Astrocyte (in vitro differentiated cells and primary cell): ENCODE results near the gene SRL.

Experiments used
- CTCF ChIP-seq: IDR thresholded peaks from 2 replicates; pipeline ENCODE4 v1.5.1; 2011; ENCODE audit warnings: low read depth, mild to moderate bottlenecking, inconsistent platforms, low read length, moderate library complexity; ENCODE audit not compliant: insufficient read depth
- EZH2 ChIP-seq: IDR thresholded peaks from 2 replicates; pipeline ENCODE4 v1.6.1; 2012; ENCODE audit warnings: mild to moderate bottlenecking, low read length, inconsistent platforms; ENCODE audit not compliant: insufficient read depth

GRCh38 chr16:4240624-4241023 is 1.3 kb downstream of the SRL start:
- TF ChIP-seq EZH2 (no peak), CTCF (no peak)
